Loucy (cell line): ENCODE results near the gene EIF3C.
"Not testable (repeated sequence)": the region's sequence is repeated elsewhere in the genome, so short reads cannot be mapped to it uniquely, and the experiment has no call there.

Experiments used
- EZH2phosphoT487 ChIP-seq: fragments of 200-600 bp; IDR thresholded peaks from 2 replicates; pipeline ENCODE4 v1.6.1; 2018; ENCODE audit warnings: antibody characterized with exemption, mild to moderate bottlenecking, moderate library complexity, borderline replicate concordance
- TF ChIP-seq, protein P1 (sequence below): fragments of 200-600 bp; sonication (generic); conservative IDR thresholded peaks from 2 replicates; pipeline ENCODE4 v1.5.1; 2014; ENCODE audit warnings: mild to moderate bottlenecking, antibody characterized with exemption, low read length

- TF ChIP-seq, protein P1, sequence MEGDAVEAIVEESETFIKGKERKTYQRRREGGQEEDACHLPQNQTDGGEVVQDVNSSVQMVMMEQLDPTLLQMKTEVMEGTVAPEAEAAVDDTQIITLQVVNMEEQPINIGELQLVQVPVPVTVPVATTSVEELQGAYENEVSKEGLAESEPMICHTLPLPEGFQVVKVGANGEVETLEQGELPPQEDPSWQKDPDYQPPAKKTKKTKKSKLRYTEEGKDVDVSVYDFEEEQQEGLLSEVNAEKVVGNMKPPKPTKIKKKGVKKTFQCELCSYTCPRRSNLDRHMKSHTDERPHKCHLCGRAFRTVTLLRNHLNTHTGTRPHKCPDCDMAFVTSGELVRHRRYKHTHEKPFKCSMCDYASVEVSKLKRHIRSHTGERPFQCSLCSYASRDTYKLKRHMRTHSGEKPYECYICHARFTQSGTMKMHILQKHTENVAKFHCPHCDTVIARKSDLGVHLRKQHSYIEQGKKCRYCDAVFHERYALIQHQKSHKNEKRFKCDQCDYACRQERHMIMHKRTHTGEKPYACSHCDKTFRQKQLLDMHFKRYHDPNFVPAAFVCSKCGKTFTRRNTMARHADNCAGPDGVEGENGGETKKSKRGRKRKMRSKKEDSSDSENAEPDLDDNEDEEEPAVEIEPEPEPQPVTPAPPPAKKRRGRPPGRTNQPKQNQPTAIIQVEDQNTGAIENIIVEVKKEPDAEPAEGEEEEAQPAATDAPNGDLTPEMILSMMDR, result not testable (repeated sequence)
- not testable (repeated sequence) for TF ChIP-seq EZH2phosphoT487
These were observed 28.5 kb downstream of the EIF3C start for GRCh38 chr16:28739787-28740186.
